ENCODE data around the gene POFUT2. TPM values are rescaled to one million over a fixed set of nuclear protein-coding genes. Genes with fewer than 3 reads are reported as not detected.

POFUT2 gene
- total RNA-seq, 4 donors from 2014 or later = 19.5 to 66.3 (median 35.1) TPM

DNA sequence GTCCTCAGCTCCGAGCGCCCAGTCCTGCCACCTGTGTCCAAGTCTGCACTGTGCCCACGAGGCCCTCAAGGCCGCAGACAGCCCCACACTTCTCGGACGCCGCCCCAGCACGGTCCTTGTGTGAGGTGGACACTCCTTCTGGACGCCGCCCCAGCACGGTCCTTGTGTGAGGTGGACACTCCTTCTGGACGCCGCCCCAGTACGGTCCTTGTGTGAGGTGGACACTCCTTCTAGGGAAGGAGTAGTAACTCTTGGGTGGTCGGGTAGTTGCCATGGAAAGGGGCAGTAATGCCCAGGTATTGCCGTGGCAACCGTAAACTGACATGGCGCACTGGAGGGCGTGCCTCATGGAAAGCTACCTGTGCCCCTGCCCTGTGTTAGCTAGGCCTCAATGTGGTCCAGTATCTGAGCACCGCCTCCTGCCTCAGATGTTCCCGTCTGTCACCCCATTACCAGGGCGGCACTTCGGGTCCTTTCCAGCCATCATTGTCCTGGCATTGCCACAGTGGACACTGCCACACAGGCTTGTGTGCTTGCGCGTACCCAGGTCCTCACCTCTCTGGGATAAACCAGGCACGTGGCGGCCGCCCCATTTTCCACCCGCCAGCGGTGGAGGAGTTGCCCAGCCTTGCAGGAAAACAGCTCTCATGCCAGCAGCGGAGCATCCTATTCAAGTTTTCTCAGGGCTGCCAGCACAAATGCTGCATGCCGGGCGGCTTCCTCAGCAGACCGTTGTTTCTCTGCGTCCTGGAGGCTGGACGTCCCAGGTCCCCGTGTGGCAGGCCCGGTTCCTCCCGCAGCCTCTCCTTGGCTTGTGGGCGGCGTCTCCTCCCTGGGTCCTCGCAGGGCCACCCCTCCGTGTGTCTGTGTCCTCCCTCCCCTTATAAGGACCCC, 40.8 kb upstream of the POFUT2 start:
- DNase-seq (ENCODE audit: low spot score in 2 of 2) = no peak
- 88 to 89% methylated on average over 42 to 43 of the region's 43 CpGs for WGBS, 2 donors
- Histone ChIP-seq H3K27ac (peak overlapping the region in 1 of 4 donors; percentile 9), H3K36me3 (no peaks in the 10 kb centered on the region), H3K4me1 (peaks cover 0 to 61% (median 29%) of the 10 kb centered on the region in 4 donors), H3K4me3 (no peak overlapping the region), H3K27me3 (no peaks in the 10 kb centered on the region), H3K9me3 (no peaks in the 10 kb centered on the region)
- TF ChIP-seq POLR2A (IDR thresholded peaks at IDR 0.05) (no peak), EP300 (IDR thresholded peaks at IDR 0.05) (no peak)
- TF ChIP-seq, protein P1, sequence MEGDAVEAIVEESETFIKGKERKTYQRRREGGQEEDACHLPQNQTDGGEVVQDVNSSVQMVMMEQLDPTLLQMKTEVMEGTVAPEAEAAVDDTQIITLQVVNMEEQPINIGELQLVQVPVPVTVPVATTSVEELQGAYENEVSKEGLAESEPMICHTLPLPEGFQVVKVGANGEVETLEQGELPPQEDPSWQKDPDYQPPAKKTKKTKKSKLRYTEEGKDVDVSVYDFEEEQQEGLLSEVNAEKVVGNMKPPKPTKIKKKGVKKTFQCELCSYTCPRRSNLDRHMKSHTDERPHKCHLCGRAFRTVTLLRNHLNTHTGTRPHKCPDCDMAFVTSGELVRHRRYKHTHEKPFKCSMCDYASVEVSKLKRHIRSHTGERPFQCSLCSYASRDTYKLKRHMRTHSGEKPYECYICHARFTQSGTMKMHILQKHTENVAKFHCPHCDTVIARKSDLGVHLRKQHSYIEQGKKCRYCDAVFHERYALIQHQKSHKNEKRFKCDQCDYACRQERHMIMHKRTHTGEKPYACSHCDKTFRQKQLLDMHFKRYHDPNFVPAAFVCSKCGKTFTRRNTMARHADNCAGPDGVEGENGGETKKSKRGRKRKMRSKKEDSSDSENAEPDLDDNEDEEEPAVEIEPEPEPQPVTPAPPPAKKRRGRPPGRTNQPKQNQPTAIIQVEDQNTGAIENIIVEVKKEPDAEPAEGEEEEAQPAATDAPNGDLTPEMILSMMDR (IDR thresholded peaks at IDR 0.05) = no peak

DNA sequence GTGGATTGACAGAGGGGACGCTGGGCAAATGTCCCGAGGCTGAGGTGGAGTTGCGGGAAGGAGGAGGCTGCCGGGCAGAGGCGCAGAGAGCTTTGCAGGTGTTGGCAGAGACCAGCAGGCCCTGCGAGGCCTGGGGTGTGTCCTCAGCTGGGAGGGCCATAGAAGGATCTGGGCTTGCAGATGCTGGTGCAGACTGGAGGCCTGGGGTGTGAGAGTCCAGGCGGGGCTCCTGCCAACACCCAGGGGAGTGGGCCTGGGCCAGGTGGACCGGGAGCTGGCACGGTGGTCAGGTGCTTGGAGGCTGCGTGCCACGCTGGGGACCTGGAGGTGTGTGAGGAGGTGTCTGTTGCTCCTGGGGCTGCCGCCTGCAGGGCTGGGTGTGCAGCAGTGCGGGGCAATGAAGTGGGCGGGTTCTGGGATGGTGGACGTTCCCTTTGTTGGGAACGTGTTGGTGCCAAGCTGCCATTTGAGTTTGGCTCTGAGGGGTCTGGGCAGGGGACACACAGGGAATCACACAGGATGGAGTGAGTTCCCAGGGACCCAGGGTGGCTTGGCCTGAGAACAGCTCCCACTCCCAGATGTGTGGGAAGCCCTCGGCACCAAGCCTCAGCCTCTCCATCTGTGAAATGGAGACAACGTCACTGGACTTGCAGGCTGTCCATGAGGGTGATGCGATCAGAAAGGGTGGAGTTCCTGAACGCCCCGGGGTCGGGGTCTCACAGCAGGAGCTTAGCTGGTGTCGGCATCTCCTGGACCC, 39.9 kb upstream of the POFUT2 start:
- peaks cover 0 to 69% (median 36%) of the 10 kb centered on the region in 4 donors for H3K4me1 ChIP-seq
- WGBS, 2 donors = 81 to 85% methylated on average over 23 of the region's 23 CpGs
- H3K9me3 ChIP-seq = no peaks in the 10 kb centered on the region
- no peak overlapping the region for H3K27ac ChIP-seq
- DNase-seq (ENCODE audit: low spot score in 2 of 2) = no peak
- no peaks in the 10 kb centered on the region for H3K27me3 ChIP-seq
- TF ChIP-seq POLR2A (IDR thresholded peaks at IDR 0.05) = no peak
- TF ChIP-seq, protein P1 (IDR thresholded peaks at IDR 0.05) = no peak
- no peak overlapping the region for H3K4me3 ChIP-seq
- no peaks in the 10 kb centered on the region for H3K36me3 ChIP-seq

DNA sequence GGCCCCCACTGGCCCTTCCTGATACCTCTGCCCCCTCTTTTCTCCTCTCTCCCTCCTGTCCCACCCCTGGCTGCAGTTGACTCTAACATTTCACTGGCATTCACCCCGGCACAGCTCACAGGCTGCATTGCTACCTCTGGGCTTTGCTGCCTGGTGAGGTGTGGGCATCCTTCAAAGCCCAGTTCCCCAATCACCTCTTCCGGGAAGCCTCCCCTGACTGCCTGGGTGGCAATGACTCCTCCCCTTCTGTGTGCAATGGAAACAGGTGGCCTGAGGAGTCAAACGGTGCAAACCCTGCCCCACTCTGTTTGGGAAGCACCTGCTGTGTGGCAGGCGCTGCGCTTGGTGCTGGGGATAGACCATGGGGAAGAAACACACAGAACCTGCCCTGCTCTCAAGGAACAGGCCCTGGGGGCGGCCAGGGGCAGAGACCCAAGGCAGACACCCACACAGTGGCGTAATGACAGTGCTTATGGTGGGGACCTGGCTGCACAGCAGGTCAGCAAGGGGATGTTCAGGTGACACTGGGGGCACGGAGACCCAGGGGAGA, 39.3 kb upstream of the POFUT2 start:
- Histone ChIP-seq H3K36me3 (no peaks in the 10 kb centered on the region), H3K27ac (peak overlapping the region in 1 of 4 donors; percentile 84), H3K4me3 (no peak overlapping the region), H3K9me3 (no peaks in the 10 kb centered on the region), H3K27me3 (no peaks in the 10 kb centered on the region), H3K4me1 (peaks cover 0 to 76% (median 38%) of the 10 kb centered on the region in 4 donors)
- TF ChIP-seq POLR2A (IDR thresholded peaks at IDR 0.05) = no peak
- TF ChIP-seq EP300 (IDR thresholded peaks at IDR 0.05) = no peak
- TF ChIP-seq, protein P1 (IDR thresholded peaks at IDR 0.05) = no peak
- WGBS, 2 donors = 81 to 89% methylated on average over 8 of the region's 8 CpGs
- DNase-seq (ENCODE audit: low spot score in 2 of 2) = no peak

DNA sequence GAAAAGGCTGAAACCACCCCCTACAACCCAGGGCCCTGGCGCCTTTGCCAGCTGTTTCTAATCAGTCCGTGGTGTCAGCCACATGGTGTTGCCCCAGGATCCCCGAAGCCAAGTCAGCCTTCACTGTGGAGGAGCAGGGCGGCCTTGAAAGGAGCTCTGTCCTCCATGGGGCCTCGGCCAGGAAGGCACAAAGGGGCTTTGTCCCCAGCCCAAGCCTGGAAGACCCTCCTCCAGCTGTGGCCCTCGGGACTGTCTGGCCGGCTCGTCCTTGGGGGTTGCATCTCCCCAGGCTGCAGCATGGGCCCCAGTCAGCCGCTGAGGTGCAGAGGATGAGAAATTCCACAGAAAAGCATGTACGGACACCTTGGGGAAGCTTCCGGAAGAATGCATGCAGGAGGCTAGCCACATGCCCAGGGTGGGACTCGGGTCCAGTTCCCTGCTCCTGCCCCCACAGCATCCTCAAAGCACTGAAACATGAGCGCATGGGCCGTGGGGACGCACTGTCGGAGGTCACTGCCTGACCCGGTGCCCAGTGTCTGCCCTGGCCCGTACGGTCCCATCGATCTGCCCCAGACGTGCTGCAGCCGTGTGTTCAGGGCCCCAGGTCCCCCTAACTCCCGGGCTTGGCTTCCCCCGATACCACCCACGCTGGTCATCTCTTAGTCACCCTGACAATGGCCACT, 38.6 kb upstream of the POFUT2 start:
- peak overlapping the region in 3 of 4 donors; percentile 54 to 84 (median 84) for H3K27ac ChIP-seq
- H3K4me1 ChIP-seq = peaks cover 0 to 76% (median 39%) of the 10 kb centered on the region in 4 donors
- H3K9me3 ChIP-seq = no peaks in the 10 kb centered on the region
- DNase-seq (ENCODE audit: low spot score in 2 of 2) = no peak
- 54 to 61% methylated on average over 11 to 25 of the region's 25 CpGs for WGBS, 2 donors
- no peak overlapping the region for H3K4me3 ChIP-seq
- H3K36me3 ChIP-seq = no peaks in the 10 kb centered on the region
- TF ChIP-seq, protein P1 (IDR thresholded peaks at IDR 0.05) = no peak
- TF ChIP-seq EP300 (IDR thresholded peaks at IDR 0.05) = peak in 1 of 2 donors; percentile 36
- H3K27me3 ChIP-seq = no peaks in the 10 kb centered on the region
